AG09309 (cell line): Measurements from ENCODE around the gene DCXR.
A peak's percentile ranks its signal among the peaks of the same experiment; 100 is the strongest.

Experiments
- DNase-seq: peaks from one replicate; pipeline ENCODE4 v3.0.0-alpha.2; 2010; ENCODE audit warnings: low read depth
- H3K4me3 ChIP-seq: 2 replicates; pipeline ENCODE4 v1.5.1; 2011; ENCODE audit warnings: mild to moderate bottlenecking, low read depth, low read length, moderate library complexity; ENCODE audit not compliant: control insufficient read depth
- CTCF ChIP-seq: IDR thresholded peaks from 2 replicates; pipeline ENCODE4 v1.5.1; 2011; ENCODE audit warnings: mild to moderate bottlenecking, low read depth, low read length, inconsistent platforms; ENCODE audit not compliant: insufficient read depth, control insufficient read depth; ENCODE audit errors: missing control alignments

DCXR gene

DNA sequence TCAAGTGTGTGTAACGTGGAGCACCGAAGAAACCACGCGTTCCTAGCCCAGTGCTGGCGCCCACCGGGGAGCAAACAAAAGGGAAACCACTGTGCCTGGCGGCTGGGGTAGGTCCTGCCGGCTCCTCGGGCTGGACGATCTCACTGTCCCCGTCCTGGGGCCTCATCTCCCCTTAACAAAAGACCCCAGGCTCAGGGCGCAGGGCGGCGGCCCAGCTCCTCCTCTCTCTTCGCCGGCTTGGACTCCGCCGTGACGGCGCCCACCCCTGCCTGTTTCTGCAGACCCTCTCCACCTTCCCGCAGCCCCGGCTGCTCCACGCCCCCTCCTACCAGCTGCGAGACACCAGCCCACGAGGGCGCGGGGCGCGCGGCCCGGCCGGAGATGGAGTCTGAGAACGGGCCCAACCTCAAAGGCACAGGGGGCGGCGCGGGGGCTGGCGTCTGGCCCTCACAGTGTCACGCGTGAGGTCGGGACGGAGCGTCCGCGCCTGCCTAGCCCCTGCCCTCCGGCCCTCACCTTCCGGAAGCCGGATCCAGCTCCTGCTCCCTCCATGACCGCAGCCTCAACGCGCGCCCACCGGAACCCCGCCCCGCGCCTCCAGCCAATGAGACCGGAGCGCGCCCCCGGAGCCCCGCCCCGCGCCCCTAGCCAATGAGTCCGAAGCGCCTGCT is 15.1 kb downstream of the DCXR start, which contains the start of gene CENPX:
Gene CENPX (minus strand): TSS at position 569 of the 671 bp plus-strand sequence. CDS start 17 bp downstream, at position 552.
- DNase-seq: no peak
- TF ChIP-seq CTCF: no peak
- H3K4me3 ChIP-seq: peak within 1 kb of the TSS; percentile 77

DNA sequence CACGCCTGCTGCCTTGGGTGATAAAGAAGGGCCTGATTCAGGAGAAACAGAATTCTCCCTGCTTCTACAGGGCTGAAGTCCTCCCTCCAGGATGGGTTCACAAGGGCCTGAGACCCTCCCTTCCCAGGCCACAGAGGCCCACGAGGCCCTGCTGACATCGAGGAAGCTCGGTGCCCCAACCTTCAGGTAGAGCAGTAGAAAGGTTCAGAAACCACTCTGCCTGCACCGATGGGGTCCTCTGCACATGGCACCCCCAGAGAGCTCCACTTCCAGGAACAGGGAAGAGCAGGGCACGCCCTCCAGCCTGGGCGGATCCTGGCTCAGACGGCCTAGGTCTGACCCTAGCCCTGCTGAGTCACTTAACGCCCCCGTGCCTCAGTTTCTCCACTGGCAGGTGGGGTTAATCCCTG is 15.6 kb downstream of the DCXR start:
- H3K4me3 ChIP-seq: peak overlapping the region; percentile 77
- TF ChIP-seq CTCF: no peak
- DNase-seq: no peak

GRCh38 chr17:82021107-82021899 is 16.2 kb downstream of the DCXR start:
- TF ChIP-seq CTCF: peak; percentile 89
- peak; percentile 42 for DNase-seq
- peak overlapping the region; percentile 77 for H3K4me3 ChIP-seq

DNA sequence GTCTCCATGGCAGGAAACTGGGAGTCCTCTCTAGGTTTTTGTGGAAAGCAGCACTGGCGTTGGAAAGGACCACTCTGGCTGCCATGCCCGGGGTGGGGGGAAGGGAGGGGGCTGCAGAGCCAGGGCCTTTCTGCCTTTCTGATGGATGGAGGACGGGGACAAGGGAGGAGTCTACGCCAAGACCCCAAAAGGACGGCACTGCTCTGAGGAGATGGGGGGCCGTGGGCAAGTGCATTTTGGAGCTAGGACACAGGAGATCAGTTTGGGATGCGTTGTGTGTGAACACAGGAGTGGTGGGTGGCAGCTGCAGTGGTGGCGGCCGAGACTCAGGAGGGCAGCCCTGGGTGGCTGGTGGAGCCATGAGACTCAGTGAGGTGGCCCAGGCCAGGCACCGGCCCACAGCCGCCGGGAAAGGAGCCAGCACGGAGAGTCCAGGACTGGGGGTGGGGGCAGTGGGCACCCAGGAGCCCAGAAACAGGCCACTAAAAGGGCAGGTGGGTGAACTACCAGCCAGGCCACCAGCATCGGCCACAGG is 16.9 kb downstream of the DCXR start:
- no peak overlapping the region for H3K4me3 ChIP-seq
- no peak for TF ChIP-seq CTCF
- DNase-seq: no peak

- no peak for DNase-seq
These were observed 17.6 kb downstream of the DCXR start for GRCh38 chr17:82019690-82020571.

More at GRCh38 chr17:82019690-82020571, 17.6 kb downstream of the DCXR start:
- peak; percentile 79 for TF ChIP-seq CTCF
- H3K4me3 ChIP-seq: no peak overlapping the region
